ENCODE measurements around the gene ENG.

DNA sequence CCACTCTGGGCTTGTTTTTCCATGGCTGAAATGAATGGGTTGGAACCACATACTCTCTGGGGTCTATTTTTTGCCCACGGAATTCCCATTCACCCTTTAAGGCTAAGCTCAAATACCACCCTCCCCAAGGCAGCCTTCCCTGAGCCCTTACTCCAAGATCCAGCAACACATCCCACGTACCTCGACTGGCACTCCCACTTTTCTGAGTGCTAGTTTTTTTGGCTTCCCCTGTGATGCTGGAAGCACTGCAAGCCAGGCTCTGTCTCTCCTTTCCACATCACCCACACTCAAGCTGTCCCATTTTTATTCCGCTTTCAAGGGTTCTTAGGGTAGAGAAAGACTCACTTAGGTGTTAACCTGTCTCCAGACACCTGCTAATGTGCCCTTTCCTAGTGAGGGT lies 38.9 kb upstream of the ENG start:
- no peak for TF ChIP-seq EZH2 (IDR thresholded peaks at IDR 0.05)
- TF ChIP-seq, protein P1, sequence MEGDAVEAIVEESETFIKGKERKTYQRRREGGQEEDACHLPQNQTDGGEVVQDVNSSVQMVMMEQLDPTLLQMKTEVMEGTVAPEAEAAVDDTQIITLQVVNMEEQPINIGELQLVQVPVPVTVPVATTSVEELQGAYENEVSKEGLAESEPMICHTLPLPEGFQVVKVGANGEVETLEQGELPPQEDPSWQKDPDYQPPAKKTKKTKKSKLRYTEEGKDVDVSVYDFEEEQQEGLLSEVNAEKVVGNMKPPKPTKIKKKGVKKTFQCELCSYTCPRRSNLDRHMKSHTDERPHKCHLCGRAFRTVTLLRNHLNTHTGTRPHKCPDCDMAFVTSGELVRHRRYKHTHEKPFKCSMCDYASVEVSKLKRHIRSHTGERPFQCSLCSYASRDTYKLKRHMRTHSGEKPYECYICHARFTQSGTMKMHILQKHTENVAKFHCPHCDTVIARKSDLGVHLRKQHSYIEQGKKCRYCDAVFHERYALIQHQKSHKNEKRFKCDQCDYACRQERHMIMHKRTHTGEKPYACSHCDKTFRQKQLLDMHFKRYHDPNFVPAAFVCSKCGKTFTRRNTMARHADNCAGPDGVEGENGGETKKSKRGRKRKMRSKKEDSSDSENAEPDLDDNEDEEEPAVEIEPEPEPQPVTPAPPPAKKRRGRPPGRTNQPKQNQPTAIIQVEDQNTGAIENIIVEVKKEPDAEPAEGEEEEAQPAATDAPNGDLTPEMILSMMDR (IDR thresholded peaks at IDR 0.05) = no peak
- no peak for TF ChIP-seq EZH2phosphoT487 (IDR thresholded peaks at IDR 0.05)

Measured in neural progenitor cell (in vitro differentiated cells).